K562 (cell line): ENCODE data around the gene RERE. TPM values are rescaled to one million over a fixed set of nuclear protein-coding genes. Genes with fewer than 3 reads are reported as not detected.

ENCODE experiments used
- DNMT1 ChIP-seq: fragments of 450-650 bp; IDR thresholded peaks from 2 replicates; pipeline ENCODE4 v1.6.1; 2016; ENCODE audit warnings: antibody characterized with exemption, mild to moderate bottlenecking
- ETV1 ChIP-seq: fragments of 450-650 bp; conservative IDR thresholded peaks from 2 replicates; pipeline ENCODE4 v1.6.1; 2016; ENCODE audit warnings: missing genetic modification characterization, control low read depth, low read depth, missing compliant biosample characterization
- HMG20B ChIP-seq: fragments of 250-450 bp; sonication (Bioruptor Pico); IDR thresholded peaks from 2 replicates; pipeline ENCODE4 v1.5.0; 2021; ENCODE audit warnings: mild to moderate bottlenecking
- JUNB ChIP-seq: fragments of 450-650 bp; formaldehyde crosslinking; conservative IDR thresholded peaks from 2 replicates; pipeline ENCODE4 v1.4.0; 2020; ENCODE audit warnings: mild to moderate bottlenecking
- KDM4B ChIP-seq, 2 experiments: fragments of 450-650 bp in 1 of 2; sonication (generic) in 1 of 2; IDR thresholded peaks; 2 replicates each; pipeline ENCODE4 v1.6.1; 2016 to 2017; ENCODE audit warnings: borderline replicate concordance in 2 of 2, antibody characterized with exemption in 1 of 2, low read depth in 1 of 2, mild to moderate bottlenecking in 1 of 2
- NFIX ChIP-seq: fragments of 250-450 bp; sonication (Bioruptor Pico); IDR thresholded peaks from 2 replicates; pipeline ENCODE4 v1.4.0; 2020; ENCODE audit warnings: low read depth, mild to moderate bottlenecking, moderate library complexity
- U2AF2 ChIP-seq: fragments of 200-400 bp; formaldehyde crosslinking; optimal IDR thresholded peaks from 2 replicates; pipeline ENCODE3; 2017; ENCODE audit warnings: low read depth, mild to moderate bottlenecking, low read length
- XRCC4 ChIP-seq: IDR thresholded peaks from one replicate; pipeline ENCODE4 v1.6.1; 2011; ENCODE audit not compliant: insufficient read depth, insufficient read length; ENCODE audit errors: extremely low read depth
- ZNF175 ChIP-seq: fragments of 200-800 bp; sonication (Bioruptor generic); IDR thresholded peaks from 2 replicates; pipeline ENCODE4 v1.6.1; 2016; ENCODE audit warnings: low read depth, mild to moderate bottlenecking, missing genetic modification characterization, missing compliant biosample characterization
- ZNF184 ChIP-seq: sonication (generic); formaldehyde crosslinking; IDR thresholded peaks from 2 replicates; pipeline ENCODE4 v1.5.0; 2020; ENCODE audit warnings: missing genetic modification reagents
- ZNF318 ChIP-seq, 2 experiments: fragments of 450-650 bp; IDR thresholded peaks; 2 replicates each; pipeline ENCODE4 v1.6.1; 2016; ENCODE audit warnings: mild to moderate bottlenecking in 2 of 2, borderline replicate concordance in 1 of 2, low read depth in 1 of 2, moderate library complexity in 1 of 2
- ZNF408 ChIP-seq: fragments of 250-450 bp; sonication (Bioruptor Pico); IDR thresholded peaks from 2 replicates; pipeline ENCODE4 v1.4.0; 2020; ENCODE audit warnings: low read depth, mild to moderate bottlenecking, moderate library complexity
- ZNF57 ChIP-seq: fragments of 450-650 bp; formaldehyde crosslinking; IDR thresholded peaks from 2 replicates; pipeline ENCODE4 v1.4.0; 2020; ENCODE audit warnings: mild to moderate bottlenecking, moderate library complexity
- ZNF592 ChIP-seq: fragments of 450-650 bp; IDR thresholded peaks from 2 replicates; pipeline ENCODE4 v1.6.1; 2017; ENCODE audit warnings: antibody characterized with exemption, mild to moderate bottlenecking
- ZNF785 ChIP-seq: fragments of 250-450 bp; sonication (Bioruptor Pico); IDR thresholded peaks from 2 replicates; pipeline ENCODE4 v1.4.0; 2020; ENCODE audit warnings: mild to moderate bottlenecking
- polyA plus RNA-seq, 8 experiments: library from polyadenylated mRNA; depleted of rRNA in 4 of 8; stranded (reverse) in 5 of 8; unstranded in 3 of 8; fragments of >200 nt; fragmentation: Nextera tagmentation in 2 of 8; fragmentation: Illumina TruSeq in 1 of 8; extraction: Ambion mirVana in 2 of 8; extraction: Trizol in 1 of 8; gene quantifications; 2 replicates each; pipeline versions ENCODE4 v1.2.1 to v1.2.3, GENCODE V29; 2011 to 2014; ENCODE audit warnings: inconsistent platforms in 1 of 8, missing spikeins in 1 of 8
- total RNA-seq, 7 experiments: library from RNA; depleted of rRNA in 6 of 7; stranded (reverse); fragments of >200 nt in 6 of 7; fragmentation: Illumina TruSeq in 2 of 7; extraction: Trizol in 2 of 7; gene quantifications; 2 replicates each; pipeline versions ENCODE4 v1.2.1 to v1.2.3, GENCODE V29; 2011 to 2021; ENCODE audit warnings: low replicate concordance in 1 of 7

The RERE gene
- total and polyA plus RNA-seq, 9 of the 15 experiments (the other 6 are each of a cell fraction or from before 2014, with no cell fraction given) = 3.0 to 51.5 (median 13.4) TPM

- TF ChIP-seq ZNF318 (IDR thresholded peaks at IDR 0.05; ENCODE audit: borderline replicate concordance in 1 of 2, low read depth in 1 of 2) (0 out of 4 replicates have a peak, but pooled peaks of 1 of the 2 experiments have one; percentile 33), U2AF2 (no peak), JUNB (no peak), ZNF184 (CRISPR knock-in tag) (no peak), ZNF592 (peak; percentile 93), XRCC4 (no peak), ZNF57 (no peak), ETV1 (tag) (peak; percentile 97), ZNF408 (no peak), KDM4B (IDR thresholded peaks at IDR 0.05; ENCODE audit: borderline replicate concordance in 2 of 2, low read depth in 1 of 2) (peak in 1 of 2 experiments; percentile 54; a peak in 1 of 4 replicates), ZNF175 (CRISPR knock-in tag) (0 out of 2 replicates have a peak, but pooled peaks have one; percentile 42), HMG20B (CRISPR knock-in tag) (no peak), NFIX (no peak), ZNF785 (CRISPR knock-in tag) (no peak), DNMT1 (no peak)
Observed at GRCh38 chr1:8789314-8790214, 27.9 kb downstream of the RERE start (continued).
